T-helper 1 cell treated with Interleukin-12 subunit alpha and Interleukin-12 subunit beta and Interleukin-4 antibody, amounts not matched to agents 30 μg/mL and 1 μg/mL, for 36 hours (primary cell): ENCODE data around the gene FGF23.
A peak's percentile ranks its signal among the peaks of the same experiment; 100 is the strongest.

Experiments
- H3K27ac Mint-ChIP-seq: one replicate; pipeline ENCODE4 v1.8.0; 2021; ENCODE audit warnings: mild to moderate bottlenecking, mixed read lengths
- H3K27me3 Mint-ChIP-seq: one replicate; pipeline ENCODE4 v1.8.0; 2021; ENCODE audit warnings: low read depth, mixed read lengths
- H3K36me3 Mint-ChIP-seq: one replicate; pipeline ENCODE4 v1.8.0; 2021; ENCODE audit warnings: low read depth, mixed read lengths
- H3K4me1 Mint-ChIP-seq: one replicate; pipeline ENCODE4 v1.8.0; 2021; ENCODE audit warnings: low read depth, mixed read lengths
- H3K4me3 Mint-ChIP-seq: one replicate; pipeline ENCODE4 v1.8.0; 2021; ENCODE audit warnings: mild to moderate bottlenecking, moderate library complexity, mixed read lengths
- H3K9me3 Mint-ChIP-seq: one replicate; pipeline ENCODE4 v1.8.0; 2021; ENCODE audit warnings: mixed read lengths

The FGF23 gene

GRCh38 chr12:4356041-4356327 lies 23.5 kb downstream of the FGF23 start:
- peaks cover 4% of the 10 kb centered on the region for H3K36me3 Mint-ChIP-seq
- no peak overlapping the region for H3K4me3 Mint-ChIP-seq
- H3K27ac Mint-ChIP-seq = no peak overlapping the region
- no peaks in the 10 kb centered on the region for H3K9me3 Mint-ChIP-seq
- H3K4me1 Mint-ChIP-seq = no peaks in the 10 kb centered on the region
- H3K27me3 Mint-ChIP-seq = peaks cover 6% of the 10 kb centered on the region

- Mint-ChIP-seq H3K27me3 (peaks cover 3% of the 10 kb centered on the region), H3K9me3 (no peaks in the 10 kb centered on the region), H3K4me3 (no peak overlapping the region), H3K36me3 (peaks cover 5% of the 10 kb centered on the region), H3K27ac (no peak overlapping the region), H3K4me1 (no peaks in the 10 kb centered on the region)
Measured at GRCh38 chr12:4355156-4356040, 24.1 kb downstream of the FGF23 start.

GRCh38 chr12:4353785-4354208 lies 25.7 kb downstream of the FGF23 start:
- Mint-ChIP-seq H3K27ac (peak overlapping the region; percentile 14), H3K36me3 (peaks cover 7% of the 10 kb centered on the region), H3K4me3 (no peak overlapping the region), H3K27me3 (no peaks in the 10 kb centered on the region), H3K9me3 (no peaks in the 10 kb centered on the region), H3K4me1 (no peaks in the 10 kb centered on the region)

- H3K36me3 Mint-ChIP-seq = peaks cover 34% of the 10 kb centered on the region
- H3K27me3 Mint-ChIP-seq = no peaks in the 10 kb centered on the region
- no peak overlapping the region for H3K27ac Mint-ChIP-seq
- peaks cover 6% of the 10 kb centered on the region for H3K9me3 Mint-ChIP-seq
- no peaks in the 10 kb centered on the region for H3K4me1 Mint-ChIP-seq
- H3K4me3 Mint-ChIP-seq = no peak overlapping the region
Measured at GRCh38 chr12:4346931-4347330, 32.6 kb downstream of the FGF23 start.

GRCh38 chr12:4331842-4332241 lies 47.7 kb downstream of the FGF23 start:
- Mint-ChIP-seq H3K27me3 (no peaks in the 10 kb centered on the region), H3K4me3 (no peak overlapping the region), H3K9me3 (no peaks in the 10 kb centered on the region), H3K4me1 (peaks cover 9% of the 10 kb centered on the region), H3K36me3 (peaks cover 32% of the 10 kb centered on the region), H3K27ac (no peak overlapping the region)

DNA sequence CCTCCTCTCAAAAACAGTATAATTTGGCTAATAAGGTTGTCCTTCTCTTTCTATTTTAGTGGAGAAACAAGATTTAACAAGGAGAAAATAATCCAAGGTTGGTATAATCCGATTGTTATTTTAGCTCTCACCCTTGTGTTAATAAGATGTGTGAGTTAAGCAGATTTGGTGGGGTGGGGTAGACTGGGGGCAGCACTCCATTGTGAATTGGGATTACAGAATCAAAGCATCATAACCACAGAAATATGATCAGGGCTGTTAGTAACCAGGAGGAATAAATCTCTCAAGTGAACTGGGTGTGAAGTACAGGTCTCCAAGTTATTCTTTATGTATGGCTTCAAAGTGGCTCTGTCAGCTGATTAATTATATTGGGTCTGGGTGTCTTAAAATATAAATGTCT lies 48.3 kb downstream of the FGF23 start:
- no peak overlapping the region for H3K27ac Mint-ChIP-seq

GRCh38 chr12:4330203-4330602 lies 49.3 kb downstream of the FGF23 start:
- Mint-ChIP-seq H3K9me3 (no peaks in the 10 kb centered on the region), H3K27me3 (no peaks in the 10 kb centered on the region)

More for the DNA sequence above, 48.3 kb downstream of the FGF23 start:
- Mint-ChIP-seq H3K9me3 (no peaks in the 10 kb centered on the region), H3K4me3 (no peak overlapping the region), H3K4me1 (peaks cover 11% of the 10 kb centered on the region), H3K36me3 (peaks cover 27% of the 10 kb centered on the region), H3K27me3 (no peaks in the 10 kb centered on the region)

DNA sequence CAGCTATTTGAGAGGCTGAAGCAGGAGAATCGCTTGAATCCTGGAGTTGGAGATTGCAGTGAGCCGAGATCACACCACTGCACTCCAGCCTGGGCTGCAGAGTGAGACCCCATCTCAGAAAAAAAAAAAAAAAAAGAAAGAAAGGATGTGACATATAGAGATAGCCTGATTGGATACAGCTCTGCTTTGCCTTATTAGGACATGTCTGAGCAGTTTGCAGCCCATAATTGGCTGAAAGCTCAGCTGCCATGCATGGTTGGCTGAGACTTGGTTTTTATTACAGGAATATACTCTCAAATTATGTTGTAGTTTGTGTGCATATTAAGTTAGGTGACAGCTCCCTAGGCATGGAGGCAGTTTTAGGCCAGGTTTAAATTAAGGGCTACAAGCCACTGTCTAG lies 52.2 kb downstream of the FGF23 start:
- no peaks in the 10 kb centered on the region for H3K9me3 Mint-ChIP-seq
- peaks cover 26% of the 10 kb centered on the region for H3K4me1 Mint-ChIP-seq
- no peak overlapping the region for H3K4me3 Mint-ChIP-seq
- H3K36me3 Mint-ChIP-seq = peaks cover 15% of the 10 kb centered on the region
- no peaks in the 10 kb centered on the region for H3K27me3 Mint-ChIP-seq
- no peak overlapping the region for H3K27ac Mint-ChIP-seq

More at GRCh38 chr12:4330203-4330602, 49.3 kb downstream of the FGF23 start:
- Mint-ChIP-seq H3K27ac (no peak overlapping the region), H3K4me1 (peaks cover 11% of the 10 kb centered on the region), H3K36me3 (peaks cover 20% of the 10 kb centered on the region), H3K4me3 (no peak overlapping the region)

DNA sequence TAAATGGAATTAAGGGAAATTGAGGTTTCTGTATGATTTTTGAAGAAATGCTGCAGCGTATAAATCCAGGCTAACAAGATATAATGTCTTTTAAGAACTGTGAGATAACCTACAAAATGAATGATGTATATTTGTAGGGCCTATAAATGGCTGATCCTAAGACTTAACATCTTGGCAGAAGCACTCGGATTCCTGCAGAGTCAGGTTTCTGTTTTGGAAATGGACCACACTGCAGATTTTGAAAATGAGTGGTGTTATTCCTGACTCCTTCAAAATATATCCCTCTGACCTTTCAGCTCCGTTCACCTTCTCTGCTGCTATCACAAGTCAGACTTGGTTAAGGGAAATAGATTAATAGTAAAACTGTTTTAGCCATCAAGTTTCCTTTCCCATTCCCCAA lies 53.5 kb downstream of the FGF23 start:
- H3K27ac Mint-ChIP-seq = no peak overlapping the region
- peaks cover 33% of the 10 kb centered on the region for H3K4me1 Mint-ChIP-seq
- H3K9me3 Mint-ChIP-seq = no peaks in the 10 kb centered on the region
- no peaks in the 10 kb centered on the region for H3K27me3 Mint-ChIP-seq
- H3K4me3 Mint-ChIP-seq = no peak overlapping the region
- peaks cover 19% of the 10 kb centered on the region for H3K36me3 Mint-ChIP-seq

GRCh38 chr12:4324366-4324765 lies 55.1 kb downstream of the FGF23 start:
- peaks cover 38% of the 10 kb centered on the region for H3K4me1 Mint-ChIP-seq

GRCh38 chr12:4323396-4323795 lies 56.1 kb downstream of the FGF23 start:
- H3K27me3 Mint-ChIP-seq = no peaks in the 10 kb centered on the region
- no peak overlapping the region for H3K27ac Mint-ChIP-seq
- peaks cover 11% of the 10 kb centered on the region for H3K36me3 Mint-ChIP-seq
- H3K4me1 Mint-ChIP-seq = peaks cover 36% of the 10 kb centered on the region
- no peak overlapping the region for H3K4me3 Mint-ChIP-seq
- H3K9me3 Mint-ChIP-seq = no peaks in the 10 kb centered on the region

More at GRCh38 chr12:4324366-4324765, 55.1 kb downstream of the FGF23 start:
- Mint-ChIP-seq H3K4me3 (no peak overlapping the region), H3K27ac (no peak overlapping the region), H3K27me3 (no peaks in the 10 kb centered on the region), H3K9me3 (no peaks in the 10 kb centered on the region), H3K36me3 (peaks cover 14% of the 10 kb centered on the region)

DNA sequence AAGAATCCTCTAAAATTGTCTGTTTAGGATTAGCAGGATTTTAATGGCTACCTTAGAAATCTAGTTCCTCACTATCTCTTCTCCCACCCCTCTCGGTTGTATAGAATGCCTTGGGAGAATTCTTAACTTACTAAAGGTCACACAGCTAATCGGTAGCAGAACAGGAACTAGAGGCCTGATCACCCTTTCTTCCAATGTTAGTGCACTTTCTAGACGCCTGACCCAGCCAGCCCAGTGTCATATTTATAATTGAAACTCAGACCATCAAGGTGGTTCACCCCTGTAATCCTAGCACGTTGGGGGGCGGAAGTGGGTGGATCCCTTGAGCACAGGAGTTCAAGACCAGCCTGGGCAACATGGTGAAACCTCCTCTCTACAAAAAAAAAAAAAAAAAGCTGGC lies 56.8 kb downstream of the FGF23 start:
- no peaks in the 10 kb centered on the region for H3K9me3 Mint-ChIP-seq
- no peak overlapping the region for H3K27ac Mint-ChIP-seq
- H3K27me3 Mint-ChIP-seq = no peaks in the 10 kb centered on the region
- H3K36me3 Mint-ChIP-seq = peaks cover 11% of the 10 kb centered on the region
- H3K4me1 Mint-ChIP-seq = peaks cover 34% of the 10 kb centered on the region
- H3K4me3 Mint-ChIP-seq = peak overlapping the region; percentile 40

- Mint-ChIP-seq H3K27me3 (no peaks in the 10 kb centered on the region), H3K4me3 (peak within 1 kb of the TSS; percentile 92), H3K27ac (peak within 1 kb of the TSS; percentile 88), H3K9me3 (no peaks in the 10 kb centered on the region), H3K36me3 (peaks cover 11% of the 10 kb centered on the region), H3K4me1 (peaks cover 32% of the 10 kb centered on the region)
Measured at GRCh38 chr12:4320853-4321701, 58.4 kb downstream of the FGF23 start, which contains the start of gene TIGAR. Gene TIGAR (plus strand): TSS chr12:4321213. CDS start chr12:4321272, 59 bp downstream.

DNA sequence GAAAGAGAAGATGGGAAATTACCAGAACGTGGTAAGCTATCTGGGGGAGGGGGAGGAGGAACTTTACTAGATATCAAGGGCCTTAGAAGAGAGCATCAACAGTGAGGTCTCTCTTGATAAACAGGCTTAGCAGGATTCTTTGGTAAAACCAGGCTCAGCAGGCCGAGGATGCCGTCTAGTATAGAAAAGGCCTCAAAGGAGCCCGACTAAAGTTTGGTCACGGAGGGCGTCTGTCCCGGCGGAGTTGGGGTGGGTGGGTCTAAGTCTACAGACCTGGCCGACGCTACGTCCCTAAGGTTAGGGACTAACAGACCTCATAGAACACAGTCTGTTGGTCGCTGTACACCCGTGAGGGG lies 59.0 kb downstream of the FGF23 start:
- no peaks in the 10 kb centered on the region for H3K9me3 Mint-ChIP-seq
- H3K4me3 Mint-ChIP-seq = peak overlapping the region; percentile 92
- H3K27me3 Mint-ChIP-seq = no peaks in the 10 kb centered on the region
- peaks cover 32% of the 10 kb centered on the region for H3K4me1 Mint-ChIP-seq
- H3K27ac Mint-ChIP-seq = peak overlapping the region; percentile 39
- H3K36me3 Mint-ChIP-seq = peaks cover 8% of the 10 kb centered on the region
